HepG2 (cell line): ENCODE data around the gene DMBT1. TPM values are rescaled to one million over a fixed set of nuclear protein-coding genes. Genes with fewer than 3 reads are reported as not detected.

Experiments
- ATAC-seq: fragments of 200-7000 bp; cut with Tn5 transposase; 3 replicates; pipeline ENCODE4 v1.9.1; 2020; ENCODE audit warnings: mild to moderate bottlenecking, moderate library complexity
- BruUV-seq: library from RNA; stranded (reverse); fragments of 400-500 nt; replicated peaks from 2 replicates; lab custom pipeline; 2021; lab: Mats Ljungman, UMichigan
- CTCF ChIA-PET: fragments of 300-600 bp; formaldehyde crosslinking; extraction: SDS; loops from one replicate; lab custom pipeline; 2021; ENCODE audit warnings: low total read pairs, inconsistent platforms, low intra/inter-chr PET ratio; lab: Yijun Ruan, JAX
- POLR2A ChIA-PET: fragments of 350-600 bp; sonication (Branson Sonifier 250); formaldehyde crosslinking; loops from one replicate; lab custom pipeline; 2020; ENCODE audit warnings: antibody characterized with exemption, inconsistent platforms; lab: Yijun Ruan, JAX
- DNase-seq: peaks from one replicate; pipeline ENCODE4 v3.0.0-alpha.2; 2015; ENCODE audit warnings: low spot score
- FAIRE-seq: peaks from 3 replicates; lab custom pipeline; 2011; peaks lifted over from hg19 to GRCh38; lab: Jason Lieb, UNC
- H2AFZ ChIP-seq: one replicate; pipeline ENCODE4 v1.6.1; 2011; ENCODE audit warnings: low read length, inconsistent platforms
- H3K27ac ChIP-seq: fragments of 300-600 bp; 3 replicates; pipeline ENCODE4 v1.8.0; 2011; ENCODE audit warnings: mixed run types, mild to moderate bottlenecking, mixed read lengths, low read length, inconsistent platforms; ENCODE audit not compliant: insufficient read depth; ENCODE audit errors: extremely low read length
- H3K27me3 ChIP-seq, 2 experiments: fragments of 200-600 bp in 1 of 2; 2 replicates in 1 of 2; 3 replicates in 1 of 2; pipeline versions ENCODE4 v1.6.0 to v1.8.0; 2011; ENCODE audit warnings: low read length in 2 of 2, mild to moderate bottlenecking in 2 of 2, moderate library complexity in 2 of 2, inconsistent platforms in 1 of 2; ENCODE audit not compliant: insufficient read depth in 2 of 2, control insufficient read depth in 1 of 2
- H3K36me3 ChIP-seq, 2 experiments: fragments of 200-600 bp in 1 of 2; replicated peaks in 1 of 2; 2 replicates in 1 of 2; 3 replicates in 1 of 2; pipeline versions ENCODE4 v1.5.1 to v1.8.0; 2011; ENCODE audit warnings: low read length in 2 of 2, inconsistent platforms in 1 of 2; ENCODE audit not compliant: insufficient read depth in 2 of 2, control insufficient read depth in 1 of 2
- H3K4me1 ChIP-seq: 2 replicates; pipeline ENCODE4 v1.5.1; 2012; ENCODE audit warnings: low read length, inconsistent platforms; ENCODE audit not compliant: insufficient read depth
- H3K4me2 ChIP-seq: 2 replicates; pipeline ENCODE4 v1.6.0; 2011; ENCODE audit warnings: low read depth, low read length, inconsistent platforms
- H3K4me3 ChIP-seq, 3 experiments: fragments of 200-600 bp in 1 of 3; sonication (generic), shearing (Covaris generic) in 1 of 3; replicated peaks in 1 of 3; 2 replicates each; pipeline ENCODE4 v1.5.1; 2011 to 2016; ENCODE audit warnings: low read length in 3 of 3, inconsistent platforms in 2 of 3, low read depth in 2 of 3, mild to moderate bottlenecking in 2 of 3, control low read depth in 1 of 3, mixed read lengths in 1 of 3; ENCODE audit not compliant: insufficient read depth in 1 of 3
- H3K79me2 ChIP-seq: one replicate; pipeline ENCODE4 v1.6.1; 2011; ENCODE audit warnings: low read length, inconsistent platforms; ENCODE audit not compliant: insufficient read depth
- H3K9ac ChIP-seq: 2 replicates; pipeline ENCODE4 v1.6.0; 2011; ENCODE audit warnings: mild to moderate bottlenecking, low read depth, low read length, inconsistent platforms; ENCODE audit not compliant: insufficient read depth
- H3K9me3 ChIP-seq: 2 replicates; pipeline ENCODE4 v1.5.1; 2012; ENCODE audit warnings: mild to moderate bottlenecking, low read length
- H4K20me1 ChIP-seq: 2 replicates; pipeline ENCODE4 v1.6.0; 2011; ENCODE audit warnings: inconsistent platforms, mild to moderate bottlenecking, low read length, moderate library complexity; ENCODE audit not compliant: insufficient read depth
- ARNT2 ChIP-seq: sonication (generic); formaldehyde crosslinking; IDR thresholded peaks from 2 replicates; pipeline ENCODE4 v1.8.0; 2022; ENCODE audit warnings: mild to moderate bottlenecking, low read depth, missing genetic modification reagents, moderate library complexity
- HNF4A ChIP-seq: sonication (generic); formaldehyde crosslinking; IDR thresholded peaks from 2 replicates; pipeline ENCODE4 v1.4.0; 2020; ENCODE audit warnings: missing genetic modification reagents
- HNF4G ChIP-seq, 2 experiments: sonication (generic) in 1 of 2; formaldehyde crosslinking in 1 of 2; IDR thresholded peaks; 2 replicates each; pipeline versions ENCODE4 v1.4.0 to v1.6.1; 2011 to 2020; ENCODE audit warnings: borderline replicate concordance in 2 of 2, low read depth in 2 of 2, mild to moderate bottlenecking in 2 of 2, low read length in 1 of 2, missing genetic modification reagents in 1 of 2, moderate library complexity in 1 of 2
- HNRNPL ChIP-seq: fragments of 200-400 bp; formaldehyde crosslinking; IDR thresholded peaks from 2 replicates; pipeline ENCODE4 v1.6.1; 2017; ENCODE audit warnings: mild to moderate bottlenecking, low read depth, low read length
- HOXA7 ChIP-seq: sonication (generic); formaldehyde crosslinking; IDR thresholded peaks from 2 replicates; pipeline ENCODE4 v1.8.1; 2022; ENCODE audit warnings: mild to moderate bottlenecking, missing genetic modification reagents, moderate library complexity
- IRF2 ChIP-seq: IDR thresholded peaks from 2 replicates; pipeline ENCODE4 v1.6.1; 2018; ENCODE audit warnings: missing genetic modification reagents, missing compliant biosample characterization
- RNF219 ChIP-seq: sonication (generic); formaldehyde crosslinking; IDR thresholded peaks from 2 replicates; pipeline ENCODE4 v1.5.0; 2020; ENCODE audit warnings: mild to moderate bottlenecking, missing genetic modification reagents
- RXRB ChIP-seq: IDR thresholded peaks from 2 replicates; pipeline ENCODE4 v1.6.1; 2016; ENCODE audit warnings: borderline replicate concordance, missing genetic modification reagents, missing compliant biosample characterization
- SMC3 ChIP-seq: IDR thresholded peaks from 2 replicates; pipeline ENCODE4 v1.6.1; 2011; ENCODE audit warnings: low read length, improper control_type of control experiment
- ZBTB21 ChIP-seq: sonication (generic); formaldehyde crosslinking; IDR thresholded peaks from 2 replicates; pipeline ENCODE4 v1.4.0; 2020; ENCODE audit warnings: missing genetic modification reagents
- ZFY ChIP-seq: sonication (generic); formaldehyde crosslinking; IDR thresholded peaks from 2 replicates; pipeline ENCODE4 v1.4.0; 2020; ENCODE audit warnings: missing genetic modification reagents
- ZNF597 ChIP-seq: sonication (generic); formaldehyde crosslinking; IDR thresholded peaks from 2 replicates; pipeline ENCODE4 v1.5.0; 2020; ENCODE audit warnings: missing genetic modification reagents
- ZNF7 ChIP-seq: IDR thresholded peaks from 2 replicates; pipeline ENCODE4 v1.6.1; 2016; ENCODE audit warnings: missing biosample characterization, missing genetic modification reagents
- WGBS: methylation state at CpG from one replicate; pipeline ENCODE4 v1.1.6; 2017; ENCODE audit warnings: low lambda C conversion rate; 5-methylcytosine and 5-hydroxymethylcytosine counted together
- in situ Hi-C: cut with HindIII; loops from 2 replicates; pipeline ENCODE4 v1.10.0; 2017; ENCODE audit warnings: low pct_unique_long_range_greater_than_20kb; ENCODE audit not compliant: extremely low pct_ligation_motif_present
- intact Hi-C: fragments of 100-400 bp; cut with micrococcal nuclease; formaldehyde crosslinking; loops from one replicate; pipeline ENCODE4 v1.10.0; 2022; ENCODE audit not compliant: unreplicated experiment
- polyA plus RNA-seq, 8 experiments: library from polyadenylated mRNA; depleted of rRNA in 3 of 8; stranded (reverse) in 7 of 8; unstranded in 1 of 8; fragments of >200 nt; fragmentation: Illumina TruSeq in 4 of 8; extraction: Trizol in 4 of 8; gene quantifications; 2 replicates each; pipeline versions ENCODE4 v1.2.1 to v1.2.3, GENCODE V29; 2011 to 2016; ENCODE audit warnings: low read depth in 4 of 8, missing spikeins in 1 of 8, mixed read lengths in 1 of 8; ENCODE audit not compliant: insufficient read depth in 1 of 8
- total RNA-seq, 5 experiments: library from RNA; depleted of rRNA; stranded (reverse); fragments of >200 nt; fragmentation: Illumina TruSeq; extraction: Trizol; gene quantifications; 2 replicates each; pipeline ENCODE4 v1.2.3, GENCODE V29; 2016; ENCODE audit warnings: low read depth in 1 of 5
- TF ChIP-seq, protein P1 (sequence below): sonication (generic); formaldehyde crosslinking; IDR thresholded peaks from 2 replicates; pipeline ENCODE4 v1.4.0; 2020; ENCODE audit warnings: missing genetic modification reagents, borderline replicate concordance
- TF ChIP-seq, protein P2 (sequence below): sonication (generic); formaldehyde crosslinking; IDR thresholded peaks from 2 replicates; pipeline ENCODE4; 2020; ENCODE audit warnings: missing genetic modification reagents, mild to moderate bottlenecking, borderline replicate concordance

DMBT1 gene
- total and polyA plus RNA-seq, 2 of the 13 experiments (the other 11 are each of a cell fraction or from before 2014, with no cell fraction given) = not detected

GRCh38 chr10:122526892-122527291, 33.7 kb upstream of the DMBT1 start:
- peaks cover 1 to 19% of the 10 kb centered on the region in 2 experiments; a peak in 2 of 5 replicates for H3K27me3 ChIP-seq
- DNase-seq (no peak), FAIRE-seq (no peak)
- H3K4me1 ChIP-seq = peaks cover 21% of the 10 kb centered on the region
- in situ Hi-C loops = no loop called here
- intact Hi-C loops = no loop called here
- H3K4me3 ChIP-seq = no peak overlapping the region
- no peak overlapping the region for H3K27ac ChIP-seq
- H3K9me3 ChIP-seq = no peaks in the 10 kb centered on the region
- ChIA-PET POLR2A (no interaction called here), CTCF (interaction anchor here (0.8 kb wide), 1 partner anchor 39 kb away, joined by 3 read pairs; no protein-coding TSS in a partner anchor)
- H2AFZ ChIP-seq = no peak overlapping the region
- H3K9ac ChIP-seq = no peak overlapping the region
- no peak overlapping the region for H3K4me2 ChIP-seq
- no peaks in the 10 kb centered on the region for H3K36me3 ChIP-seq
- no TSS peak for BruUV-seq
- H3K79me2 ChIP-seq = no peaks in the 10 kb centered on the region
- 27% methylated on average over 5 of the region's 5 CpGs for WGBS
- TF ChIP-seq, protein P1, sequence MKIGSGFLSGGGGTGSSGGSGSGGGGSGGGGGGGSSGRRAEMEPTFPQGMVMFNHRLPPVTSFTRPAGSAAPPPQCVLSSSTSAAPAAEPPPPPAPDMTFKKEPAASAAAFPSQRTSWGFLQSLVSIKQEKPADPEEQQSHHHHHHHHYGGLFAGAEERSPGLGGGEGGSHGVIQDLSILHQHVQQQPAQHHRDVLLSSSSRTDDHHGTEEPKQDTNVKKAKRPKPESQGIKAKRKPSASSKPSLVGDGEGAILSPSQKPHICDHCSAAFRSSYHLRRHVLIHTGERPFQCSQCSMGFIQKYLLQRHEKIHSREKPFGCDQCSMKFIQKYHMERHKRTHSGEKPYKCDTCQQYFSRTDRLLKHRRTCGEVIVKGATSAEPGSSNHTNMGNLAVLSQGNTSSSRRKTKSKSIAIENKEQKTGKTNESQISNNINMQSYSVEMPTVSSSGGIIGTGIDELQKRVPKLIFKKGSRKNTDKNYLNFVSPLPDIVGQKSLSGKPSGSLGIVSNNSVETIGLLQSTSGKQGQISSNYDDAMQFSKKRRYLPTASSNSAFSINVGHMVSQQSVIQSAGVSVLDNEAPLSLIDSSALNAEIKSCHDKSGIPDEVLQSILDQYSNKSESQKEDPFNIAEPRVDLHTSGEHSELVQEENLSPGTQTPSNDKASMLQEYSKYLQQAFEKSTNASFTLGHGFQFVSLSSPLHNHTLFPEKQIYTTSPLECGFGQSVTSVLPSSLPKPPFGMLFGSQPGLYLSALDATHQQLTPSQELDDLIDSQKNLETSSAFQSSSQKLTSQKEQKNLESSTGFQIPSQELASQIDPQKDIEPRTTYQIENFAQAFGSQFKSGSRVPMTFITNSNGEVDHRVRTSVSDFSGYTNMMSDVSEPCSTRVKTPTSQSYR (CRISPR knock-in tag) = peak; percentile 72
- TF ChIP-seq HNRNPL (no peak), RNF219 (CRISPR knock-in tag) (no peak), ZNF7 (no peak), ZNF597 (CRISPR knock-in tag) (no peak), ZFY (CRISPR knock-in tag) (no peak), HNF4A (CRISPR knock-in tag) (peak; percentile 39), SMC3 (no peak), HNF4G (IDR thresholded peaks at IDR 0.05; ENCODE audit: borderline replicate concordance, low read depth, low read length) (peak; percentile 61), HNF4G (CRISPR knock-in tag; IDR thresholded peaks at IDR 0.05; ENCODE audit: borderline replicate concordance, low read depth) (no peak), IRF2 (CRISPR knock-in tag) (no peak), ARNT2 (CRISPR knock-in tag) (no peak), RXRB (CRISPR knock-in tag) (no peak), HOXA7 (no peak), ZBTB21 (CRISPR knock-in tag) (no peak)
- TF ChIP-seq, protein P2, sequence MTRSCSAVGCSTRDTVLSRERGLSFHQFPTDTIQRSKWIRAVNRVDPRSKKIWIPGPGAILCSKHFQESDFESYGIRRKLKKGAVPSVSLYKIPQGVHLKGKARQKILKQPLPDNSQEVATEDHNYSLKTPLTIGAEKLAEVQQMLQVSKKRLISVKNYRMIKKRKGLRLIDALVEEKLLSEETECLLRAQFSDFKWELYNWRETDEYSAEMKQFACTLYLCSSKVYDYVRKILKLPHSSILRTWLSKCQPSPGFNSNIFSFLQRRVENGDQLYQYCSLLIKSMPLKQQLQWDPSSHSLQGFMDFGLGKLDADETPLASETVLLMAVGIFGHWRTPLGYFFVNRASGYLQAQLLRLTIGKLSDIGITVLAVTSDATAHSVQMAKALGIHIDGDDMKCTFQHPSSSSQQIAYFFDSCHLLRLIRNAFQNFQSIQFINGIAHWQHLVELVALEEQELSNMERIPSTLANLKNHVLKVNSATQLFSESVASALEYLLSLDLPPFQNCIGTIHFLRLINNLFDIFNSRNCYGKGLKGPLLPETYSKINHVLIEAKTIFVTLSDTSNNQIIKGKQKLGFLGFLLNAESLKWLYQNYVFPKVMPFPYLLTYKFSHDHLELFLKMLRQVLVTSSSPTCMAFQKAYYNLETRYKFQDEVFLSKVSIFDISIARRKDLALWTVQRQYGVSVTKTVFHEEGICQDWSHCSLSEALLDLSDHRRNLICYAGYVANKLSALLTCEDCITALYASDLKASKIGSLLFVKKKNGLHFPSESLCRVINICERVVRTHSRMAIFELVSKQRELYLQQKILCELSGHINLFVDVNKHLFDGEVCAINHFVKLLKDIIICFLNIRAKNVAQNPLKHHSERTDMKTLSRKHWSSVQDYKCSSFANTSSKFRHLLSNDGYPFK (CRISPR knock-in tag) = no peak
- TF ChIP-seq, all 625 proteins: peak for 3
- H4K20me1 ChIP-seq = no peaks in the 10 kb centered on the region
- ATAC-seq = peak; percentile 70
